ENCODE data around the gene TFF3.

TFF3 gene

GRCh38 chr21:42344631-42345030, 29.4 kb upstream of the TFF3 start:
- Histone ChIP-seq H3K27ac (no peak overlapping the region), H3K4me2 (ENCODE audit: low read length) (no peak overlapping the region), H3K4me1 (no peaks in the 10 kb centered on the region), H3K79me2 (no peaks in the 10 kb centered on the region), H3K9me3 (ENCODE audit: control insufficient read depth, low read length) (no peaks in the 10 kb centered on the region), H3K36me3 (ENCODE audit: control insufficient read depth, insufficient read depth, low read length) (no peaks in the 10 kb centered on the region), H3K4me3 (ENCODE audit: low read depth, low read length) (no peak overlapping the region), H3K9ac (no peak overlapping the region), H3K27me3 (ENCODE audit: control insufficient read depth, insufficient read depth, low read length) (no peaks in the 10 kb centered on the region), H2AFZ (no peak overlapping the region)
- no peak for TF ChIP-seq CTCF (IDR thresholded peaks at IDR 0.05)

DNA sequence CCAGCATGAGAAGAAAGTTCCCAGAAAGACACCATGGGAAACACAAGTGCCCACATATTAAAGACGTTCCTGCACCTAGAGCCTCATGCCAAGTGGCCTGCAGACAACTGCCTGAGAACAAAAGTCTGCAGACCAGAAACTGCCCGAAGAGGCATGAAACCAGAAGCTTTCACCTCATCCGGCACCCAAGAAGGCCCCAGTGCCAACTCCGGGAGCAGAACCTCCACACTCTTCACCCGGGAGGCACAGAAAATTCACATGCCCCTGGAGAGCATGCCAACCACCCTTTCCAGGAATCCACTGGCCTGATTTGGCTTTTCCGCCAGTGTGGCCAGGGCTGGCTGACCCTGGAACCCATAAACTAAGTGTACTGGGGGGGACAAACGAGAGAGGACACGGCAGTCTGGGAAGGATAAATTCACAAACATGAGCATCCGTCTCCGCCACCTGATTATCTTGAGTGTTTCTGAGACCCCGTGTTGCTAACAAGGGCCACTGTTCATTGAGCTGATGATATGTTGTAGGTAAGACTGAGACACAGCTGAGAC, 28.8 kb upstream of the TFF3 start:
- H2AFZ ChIP-seq, result no peak overlapping the region
- H3K36me3 ChIP-seq (ENCODE audit: control insufficient read depth, insufficient read depth, low read length), result no peaks in the 10 kb centered on the region
- H3K9me3 ChIP-seq (ENCODE audit: control insufficient read depth, low read length), result no peaks in the 10 kb centered on the region
- H3K4me3 ChIP-seq (ENCODE audit: low read depth, low read length), result no peak overlapping the region
- H3K4me1 ChIP-seq, result no peaks in the 10 kb centered on the region
- H3K9ac ChIP-seq, result no peak overlapping the region
- no peaks in the 10 kb centered on the region for H3K27me3 ChIP-seq (ENCODE audit: control insufficient read depth, insufficient read depth, low read length)
- no peak overlapping the region for H3K4me2 ChIP-seq (ENCODE audit: low read length)
- H3K27ac ChIP-seq, result no peak overlapping the region
- no peak for TF ChIP-seq CTCF (IDR thresholded peaks at IDR 0.05)
- H3K79me2 ChIP-seq, result no peaks in the 10 kb centered on the region

DNA sequence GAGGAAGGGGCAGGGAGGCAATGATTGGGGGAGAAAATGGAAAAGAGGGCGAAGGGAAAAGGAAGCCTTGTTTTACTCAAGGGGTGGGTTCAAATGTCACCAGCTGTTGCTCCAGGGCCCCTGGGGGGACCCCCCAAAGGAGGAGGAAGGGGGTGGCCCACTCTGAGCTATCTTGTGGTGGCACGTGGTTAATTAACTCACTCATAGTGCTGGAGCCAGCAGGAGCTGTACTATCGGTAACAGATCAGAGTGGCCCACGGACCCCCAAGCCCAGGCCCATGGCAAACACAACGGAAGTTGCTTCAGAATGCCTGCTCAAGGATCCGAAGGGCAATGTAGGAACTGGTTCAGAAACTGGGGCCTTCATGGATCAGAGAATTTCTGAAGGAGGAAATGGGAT, 28.3 kb upstream of the TFF3 start:
- Histone ChIP-seq H3K4me2 (ENCODE audit: low read length) (no peak overlapping the region), H3K27ac (no peak overlapping the region), H3K27me3 (ENCODE audit: control insufficient read depth, insufficient read depth, low read length) (no peaks in the 10 kb centered on the region), H3K79me2 (no peaks in the 10 kb centered on the region), H2AFZ (no peak overlapping the region), H3K9ac (no peak overlapping the region), H3K9me3 (ENCODE audit: control insufficient read depth, low read length) (no peaks in the 10 kb centered on the region), H3K4me1 (no peaks in the 10 kb centered on the region), H3K4me3 (ENCODE audit: low read depth, low read length) (no peak overlapping the region), H3K36me3 (ENCODE audit: control insufficient read depth, insufficient read depth, low read length) (no peaks in the 10 kb centered on the region)
- no peak for TF ChIP-seq CTCF (IDR thresholded peaks at IDR 0.05)

DNA sequence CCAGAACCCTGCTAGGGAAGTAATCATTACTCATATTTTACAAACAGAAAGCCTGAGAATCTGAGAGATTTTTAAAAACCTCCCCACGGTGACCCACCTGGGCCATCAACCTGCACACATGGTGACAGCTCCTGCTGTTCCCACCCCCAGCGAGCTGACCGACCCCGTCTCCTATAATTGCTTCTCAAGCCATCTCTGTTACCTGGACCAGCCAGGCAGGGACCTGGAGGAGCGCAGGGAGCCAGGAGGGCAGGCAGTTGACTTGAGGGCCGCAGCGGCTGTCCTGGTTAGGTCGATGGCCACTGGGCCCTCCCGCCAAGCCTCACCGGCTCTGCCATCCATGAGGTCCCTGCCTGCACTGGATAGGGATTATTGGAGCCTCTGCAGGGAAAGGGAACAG, 27.9 kb upstream of the TFF3 start:
- H3K9ac ChIP-seq, result no peak overlapping the region
- H3K4me3 ChIP-seq (ENCODE audit: low read depth, low read length), result no peak overlapping the region
- no peaks in the 10 kb centered on the region for H3K27me3 ChIP-seq (ENCODE audit: control insufficient read depth, insufficient read depth, low read length)
- no peak overlapping the region for H2AFZ ChIP-seq
- H3K4me2 ChIP-seq (ENCODE audit: low read length), result no peak overlapping the region
- no peak overlapping the region for H3K27ac ChIP-seq
- H3K4me1 ChIP-seq, result no peaks in the 10 kb centered on the region
- no peak for TF ChIP-seq CTCF (IDR thresholded peaks at IDR 0.05)
- H3K9me3 ChIP-seq (ENCODE audit: control insufficient read depth, low read length), result no peaks in the 10 kb centered on the region
- H3K36me3 ChIP-seq (ENCODE audit: control insufficient read depth, insufficient read depth, low read length), result no peaks in the 10 kb centered on the region
- H3K79me2 ChIP-seq, result no peaks in the 10 kb centered on the region

DNA sequence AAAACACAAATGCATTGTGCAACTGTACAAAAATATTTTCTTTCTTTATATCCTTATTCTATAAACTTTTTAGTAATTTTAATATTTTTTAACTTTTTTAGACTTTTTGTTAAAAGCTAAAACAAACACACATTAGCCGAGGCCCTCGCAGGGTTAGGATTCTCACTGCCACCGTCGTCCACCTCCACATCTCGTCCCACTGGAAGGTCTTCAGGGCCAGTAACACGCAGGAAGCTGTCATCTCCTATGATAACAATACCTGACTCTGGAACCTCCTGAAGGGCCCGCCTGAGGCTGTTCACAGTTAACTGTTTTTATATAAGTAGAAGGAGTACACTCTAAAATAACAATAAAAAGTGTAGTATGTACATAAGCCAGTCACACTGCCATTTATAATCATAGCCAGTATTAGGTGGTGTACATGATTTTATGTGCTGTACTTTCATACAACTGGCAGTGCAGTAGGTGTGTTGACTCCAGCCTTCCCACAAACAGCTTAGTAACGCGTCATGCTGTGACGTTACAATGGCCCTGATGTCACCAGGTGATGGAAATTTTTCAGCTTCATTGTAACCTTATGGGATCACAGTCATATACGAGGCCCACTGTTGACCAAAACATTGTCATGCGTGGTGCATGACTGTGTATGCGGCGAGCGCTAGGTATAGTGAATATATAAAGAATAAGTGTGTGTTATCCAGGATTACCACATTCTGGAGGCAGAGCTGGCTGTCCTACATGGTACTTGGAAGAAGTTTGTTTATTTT, 26.8 kb upstream of the TFF3 start:
- no peaks in the 10 kb centered on the region for H3K27me3 ChIP-seq (ENCODE audit: control insufficient read depth, insufficient read depth, low read length)
- H3K79me2 ChIP-seq, result no peaks in the 10 kb centered on the region
- H3K27ac ChIP-seq, result no peak overlapping the region
- no peaks in the 10 kb centered on the region for H3K4me1 ChIP-seq
- no peak overlapping the region for H3K4me3 ChIP-seq (ENCODE audit: low read depth, low read length)
- H3K9ac ChIP-seq, result no peak overlapping the region
- H3K9me3 ChIP-seq (ENCODE audit: control insufficient read depth, low read length), result no peaks in the 10 kb centered on the region
- no peaks in the 10 kb centered on the region for H3K36me3 ChIP-seq (ENCODE audit: control insufficient read depth, insufficient read depth, low read length)
- no peak overlapping the region for H3K4me2 ChIP-seq (ENCODE audit: low read length)
- H2AFZ ChIP-seq, result no peak overlapping the region
- no peak for TF ChIP-seq CTCF (IDR thresholded peaks at IDR 0.05)
